ENCODE measurements around the gene HIVEP3. TPM values are rescaled to one million over a fixed set of nuclear protein-coding genes. Genes with fewer than 3 reads are reported as not detected.
"Not testable (repeated sequence)": the region's sequence is repeated elsewhere in the genome, so short reads cannot be mapped to it uniquely, and the experiment has no call there.

The HIVEP3 gene
- polyA plus RNA-seq, 4 donors, result 0.67 to 3.8 (median 1.8) TPM

DNA sequence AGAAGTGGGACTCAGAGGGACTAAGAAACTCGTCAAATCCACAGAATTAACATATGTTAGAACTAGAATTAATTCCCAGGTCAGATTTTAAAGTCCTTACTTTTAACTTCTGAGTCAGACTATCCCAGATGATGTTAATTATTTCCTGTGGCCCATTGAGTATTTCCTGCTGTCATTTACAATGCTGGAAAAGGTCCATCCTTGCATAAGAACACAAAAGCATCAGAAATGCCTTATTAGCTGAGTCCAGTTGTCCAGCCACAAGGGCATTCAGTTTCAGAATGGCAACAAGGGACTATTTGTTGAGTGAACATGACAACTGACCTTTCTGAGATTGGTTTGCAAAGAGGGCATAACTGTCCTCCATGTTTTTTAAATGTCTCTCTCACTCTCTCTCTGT lies 16.5 kb upstream of the HIVEP3 start:
- no peak overlapping the region for H3K4me3 ChIP-seq (ENCODE audit: low read depth in 1 of 3, low read length in 3 of 3)
- H3K9me3 ChIP-seq (ENCODE audit: control insufficient read depth in 2 of 2, insufficient read depth in 1 of 2, low read depth in 1 of 2, low read length in 1 of 2), result no peaks in the 10 kb centered on the region
- H3K27me3 ChIP-seq (ENCODE audit: control insufficient read depth in 3 of 3, insufficient read depth in 3 of 3, low read length in 3 of 3), result no peaks in the 10 kb centered on the region
- no peaks in the 10 kb centered on the region for H3K36me3 ChIP-seq (ENCODE audit: control insufficient read depth in 3 of 3, insufficient read depth in 2 of 3, low read depth in 1 of 3, low read length in 3 of 3)
- DNase-seq (no peak), FAIRE-seq (no peak)
- no peak overlapping the region for H3K27ac ChIP-seq (ENCODE audit: low read depth in 1 of 3, low read length in 2 of 3)
- H3K4me1 ChIP-seq (ENCODE audit: control insufficient read depth in 3 of 3, insufficient read depth in 2 of 3, low read depth in 1 of 3, low read length in 2 of 3), result no peaks in the 10 kb centered on the region
- 45 to 51% (median 50%) methylated on average over 1 of the region's 1 CpG for WGBS, 3 donors

- no peaks in the 10 kb centered on the region for H3K4me1 ChIP-seq (ENCODE audit: control insufficient read depth in 3 of 3, insufficient read depth in 2 of 3, low read depth in 1 of 3, low read length in 2 of 3)
- no peaks in the 10 kb centered on the region for H3K9me3 ChIP-seq (ENCODE audit: control insufficient read depth in 2 of 2, insufficient read depth in 1 of 2, low read depth in 1 of 2, low read length in 1 of 2)
- DNase-seq (no peak), FAIRE-seq (peak; percentile 36)
- no peak overlapping the region for H3K4me3 ChIP-seq (ENCODE audit: low read depth in 1 of 3, low read length in 3 of 3)
- whole genome bisulfite sequencing, 3 donors, result 73 to 91% (median 83%) methylated on average over 1 of the region's 1 CpG
- H3K27ac ChIP-seq (ENCODE audit: low read depth in 1 of 3, low read length in 2 of 3), result no peak overlapping the region
- H3K36me3 ChIP-seq (ENCODE audit: control insufficient read depth in 3 of 3, insufficient read depth in 2 of 3, low read depth in 1 of 3, low read length in 3 of 3), result no peaks in the 10 kb centered on the region
- H3K27me3 ChIP-seq (ENCODE audit: control insufficient read depth in 3 of 3, insufficient read depth in 3 of 3, low read length in 3 of 3), result no peaks in the 10 kb centered on the region
Observed at GRCh38 chr1:41933106-41933505, 14.4 kb upstream of the HIVEP3 start.

DNA sequence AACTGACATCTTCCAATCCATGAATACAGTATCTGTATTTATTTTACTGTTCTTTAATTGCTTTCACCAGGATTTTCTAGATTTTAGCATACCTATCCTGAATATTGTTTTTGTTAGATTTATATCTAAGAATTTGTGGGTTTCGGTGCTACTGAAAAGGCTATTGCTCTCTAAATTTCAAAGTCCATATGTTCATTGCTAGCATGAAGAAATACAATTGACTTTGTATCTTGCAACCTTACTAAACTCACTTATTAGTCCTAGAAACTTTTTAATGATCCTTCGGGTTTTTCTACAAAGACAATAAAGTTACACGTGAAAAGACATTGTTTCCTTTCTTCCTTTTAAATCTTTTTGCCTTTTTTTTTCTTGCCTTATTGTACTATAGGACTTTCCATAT lies 12.9 kb upstream of the HIVEP3 start:
- no peaks in the 10 kb centered on the region for H3K36me3 ChIP-seq (ENCODE audit: control insufficient read depth in 3 of 3, insufficient read depth in 2 of 3, low read depth in 1 of 3, low read length in 3 of 3)
- no peaks in the 10 kb centered on the region for H3K27me3 ChIP-seq (ENCODE audit: control insufficient read depth in 3 of 3, insufficient read depth in 3 of 3, low read length in 3 of 3)
- 28 to 61% (median 53%) methylated on average over 3 of the region's 3 CpGs for WGBS, 3 donors
- H3K4me3 ChIP-seq (ENCODE audit: low read depth in 1 of 3, low read length in 3 of 3), result no peak overlapping the region
- H3K4me1 ChIP-seq (ENCODE audit: control insufficient read depth in 3 of 3, insufficient read depth in 2 of 3, low read depth in 1 of 3, low read length in 2 of 3), result no peaks in the 10 kb centered on the region
- H3K27ac ChIP-seq (ENCODE audit: low read depth in 1 of 3, low read length in 2 of 3), result no peak overlapping the region
- H3K9me3 ChIP-seq (ENCODE audit: control insufficient read depth in 2 of 2, insufficient read depth in 1 of 2, low read depth in 1 of 2, low read length in 1 of 2), result no peaks in the 10 kb centered on the region
- DNase-seq (no peak), FAIRE-seq (no peak)

- FAIRE-seq, result no peak
- DNase-seq, result no peak
- no peaks in the 10 kb centered on the region for H3K4me1 ChIP-seq (ENCODE audit: control insufficient read depth in 3 of 3, insufficient read depth in 2 of 3, low read depth in 1 of 3, low read length in 2 of 3)
- H3K9me3 ChIP-seq (ENCODE audit: control insufficient read depth in 2 of 2, insufficient read depth in 1 of 2, low read depth in 1 of 2, low read length in 1 of 2), result no peaks in the 10 kb centered on the region
- H3K27ac ChIP-seq (ENCODE audit: low read depth in 1 of 3, low read length in 2 of 3), result no peak overlapping the region
- no peaks in the 10 kb centered on the region for H3K27me3 ChIP-seq (ENCODE audit: control insufficient read depth in 3 of 3, insufficient read depth in 3 of 3, low read length in 3 of 3)
- H3K4me3 ChIP-seq (ENCODE audit: low read depth in 1 of 3, low read length in 3 of 3), result no peak overlapping the region
- H3K36me3 ChIP-seq (ENCODE audit: control insufficient read depth in 3 of 3, insufficient read depth in 2 of 3, low read depth in 1 of 3, low read length in 3 of 3), result no peaks in the 10 kb centered on the region
Observed at GRCh38 chr1:41927118-41927517, 8.4 kb upstream of the HIVEP3 start.

GRCh38 chr1:41925712-41926111 lies 7.0 kb upstream of the HIVEP3 start:
- no peaks in the 10 kb centered on the region for H3K36me3 ChIP-seq (ENCODE audit: control insufficient read depth in 3 of 3, insufficient read depth in 2 of 3, low read depth in 1 of 3, low read length in 3 of 3)
- no peaks in the 10 kb centered on the region for H3K9me3 ChIP-seq (ENCODE audit: control insufficient read depth in 2 of 2, insufficient read depth in 1 of 2, low read depth in 1 of 2, low read length in 1 of 2)
- H3K27ac ChIP-seq (ENCODE audit: low read depth in 1 of 3, low read length in 2 of 3), result no peak overlapping the region
- H3K4me1 ChIP-seq (ENCODE audit: control insufficient read depth in 3 of 3, insufficient read depth in 2 of 3, low read depth in 1 of 3, low read length in 2 of 3), result no peaks in the 10 kb centered on the region
- DNase-seq (peak in 1 of 2 donors; percentile 12), FAIRE-seq (no peak)
- H3K27me3 ChIP-seq (ENCODE audit: control insufficient read depth in 3 of 3, insufficient read depth in 3 of 3, low read length in 3 of 3), result no peaks in the 10 kb centered on the region
- H3K4me3 ChIP-seq (ENCODE audit: low read depth in 1 of 3, low read length in 3 of 3), result no peak overlapping the region
- 23 to 48% (median 33%) methylated on average over 1 of the region's 1 CpG for WGBS, 3 donors

DNA sequence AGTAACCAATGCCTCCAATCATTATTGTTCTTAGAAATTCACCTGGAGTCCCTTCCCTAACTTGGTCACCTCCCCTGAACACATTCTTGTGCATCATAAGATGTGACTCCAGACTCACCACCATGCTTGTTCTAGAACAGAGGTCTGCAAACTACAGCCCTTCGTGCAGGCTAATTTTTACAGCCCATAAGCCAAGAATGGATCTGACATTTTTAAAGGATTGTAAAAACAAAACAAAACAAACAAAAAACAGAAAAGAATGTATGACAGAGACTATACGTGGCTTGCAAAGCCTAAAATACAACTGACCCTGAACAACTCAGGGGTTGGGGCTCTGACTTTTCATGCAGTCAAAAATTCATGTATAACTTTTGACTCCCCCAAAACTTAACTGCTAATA lies 6.2 kb upstream of the HIVEP3 start:
- DNase-seq (no peak), FAIRE-seq (no peak)
- H3K27ac ChIP-seq (ENCODE audit: low read depth in 1 of 3, low read length in 2 of 3), result no peak overlapping the region
- peaks cover 0 to 4% (median 0%) of the 10 kb centered on the region in 3 donors for H3K27me3 ChIP-seq (ENCODE audit: control insufficient read depth in 3 of 3, insufficient read depth in 3 of 3, low read length in 3 of 3)
- WGBS, 3 donors, result 58 to 61% (median 58%) methylated on average over 2 of the region's 2 CpGs
- no peaks in the 10 kb centered on the region for H3K9me3 ChIP-seq (ENCODE audit: control insufficient read depth in 2 of 2, insufficient read depth in 1 of 2, low read depth in 1 of 2, low read length in 1 of 2)
- H3K36me3 ChIP-seq (ENCODE audit: control insufficient read depth in 3 of 3, insufficient read depth in 2 of 3, low read depth in 1 of 3, low read length in 3 of 3), result no peaks in the 10 kb centered on the region
- no peak overlapping the region for H3K4me3 ChIP-seq (ENCODE audit: low read depth in 1 of 3, low read length in 3 of 3)
- H3K4me1 ChIP-seq (ENCODE audit: control insufficient read depth in 3 of 3, insufficient read depth in 2 of 3, low read depth in 1 of 3, low read length in 2 of 3), result no peaks in the 10 kb centered on the region

- not testable (repeated sequence) for FAIRE-seq; DNase-seq; H3K36me3 ChIP-seq (ENCODE audit: control insufficient read depth in 3 of 3, insufficient read depth in 2 of 3, low read depth in 1 of 3, low read length in 3 of 3); H3K4me3 ChIP-seq (ENCODE audit: low read depth in 1 of 3, low read length in 3 of 3); H3K27ac ChIP-seq (ENCODE audit: low read depth in 1 of 3, low read length in 2 of 3); H3K4me1 ChIP-seq (ENCODE audit: control insufficient read depth in 3 of 3, insufficient read depth in 2 of 3, low read depth in 1 of 3, low read length in 2 of 3); H3K9me3 ChIP-seq (ENCODE audit: control insufficient read depth in 2 of 2, insufficient read depth in 1 of 2, low read depth in 1 of 2, low read length in 1 of 2)
- peaks cover 0 to 35% (median 0%) of the 10 kb centered on the region in 3 donors for H3K27me3 ChIP-seq (ENCODE audit: control insufficient read depth in 3 of 3, insufficient read depth in 3 of 3, low read length in 3 of 3)
- WGBS, 3 donors, result 95 to 97% (median 96%) methylated on average over 2 of the region's 2 CpGs
Observed at GRCh38 chr1:41921271-41921670, 2.5 kb upstream of the HIVEP3 start.

DNA sequence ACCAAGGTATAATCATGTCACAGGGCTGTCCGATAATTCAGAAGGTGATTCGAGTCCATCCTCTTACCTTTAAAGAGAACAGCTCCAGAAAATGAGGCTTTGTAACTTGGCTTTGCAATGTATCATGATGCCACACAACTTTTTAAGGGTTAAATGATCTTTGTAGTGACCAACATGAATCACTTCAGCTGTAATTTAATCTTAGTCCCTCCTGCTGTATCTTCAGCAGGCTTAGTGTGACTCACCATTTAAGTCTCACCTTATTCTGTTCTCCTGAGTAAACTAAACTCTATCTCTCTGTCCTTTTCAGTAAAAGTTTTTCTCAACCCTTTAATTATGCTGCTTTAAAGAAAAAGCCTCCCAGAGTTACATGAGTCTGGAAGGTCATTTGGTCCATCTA lies 1.9 kb upstream of the HIVEP3 start:
- H3K27ac ChIP-seq (ENCODE audit: low read depth in 1 of 3, low read length in 2 of 3), result no peak overlapping the region
- FAIRE-seq, result no peak
- no peak overlapping the region for H3K4me3 ChIP-seq (ENCODE audit: low read depth in 1 of 3, low read length in 3 of 3)
- no peaks in the 10 kb centered on the region for H3K9me3 ChIP-seq (ENCODE audit: control insufficient read depth in 2 of 2, insufficient read depth in 1 of 2, low read depth in 1 of 2, low read length in 1 of 2)
- 72 to 84% (median 80%) methylated on average over 2 of the region's 2 CpGs for WGBS, 3 donors
- H3K4me1 ChIP-seq (ENCODE audit: control insufficient read depth in 3 of 3, insufficient read depth in 2 of 3, low read depth in 1 of 3, low read length in 2 of 3), result peaks cover 0 to 7% (median 0%) of the 10 kb centered on the region in 3 donors
- H3K27me3 ChIP-seq (ENCODE audit: control insufficient read depth in 3 of 3, insufficient read depth in 3 of 3, low read length in 3 of 3), result peaks cover 0 to 40% (median 0%) of the 10 kb centered on the region in 3 donors
- H3K36me3 ChIP-seq (ENCODE audit: control insufficient read depth in 3 of 3, insufficient read depth in 2 of 3, low read depth in 1 of 3, low read length in 3 of 3), result no peaks in the 10 kb centered on the region
- no peak for DNase-seq

- no peaks in the 10 kb centered on the region for H3K9me3 ChIP-seq (ENCODE audit: control insufficient read depth in 2 of 2, insufficient read depth in 1 of 2, low read depth in 1 of 2, low read length in 1 of 2)
- no peak for FAIRE-seq
- 45 to 67% (median 49%) methylated on average over 18 of the region's 18 CpGs for WGBS, 3 donors
- peak overlapping the region in 1 of 3 donors; percentile 74 for H3K27ac ChIP-seq (ENCODE audit: low read depth in 1 of 3, low read length in 2 of 3)
- H3K4me1 ChIP-seq (ENCODE audit: control insufficient read depth in 3 of 3, insufficient read depth in 2 of 3, low read depth in 1 of 3, low read length in 2 of 3), result peaks cover 0 to 7% (median 0%) of the 10 kb centered on the region in 3 donors
- peak overlapping the region in 1 of 3 donors; percentile 16 for H3K4me3 ChIP-seq (ENCODE audit: low read depth in 1 of 3, low read length in 3 of 3)
- peaks cover 0 to 40% (median 0%) of the 10 kb centered on the region in 3 donors for H3K27me3 ChIP-seq (ENCODE audit: control insufficient read depth in 3 of 3, insufficient read depth in 3 of 3, low read length in 3 of 3)
- DNase-seq, result peak in 1 of 2 donors; percentile 45
- H3K36me3 ChIP-seq (ENCODE audit: control insufficient read depth in 3 of 3, insufficient read depth in 2 of 3, low read depth in 1 of 3, low read length in 3 of 3), result no peaks in the 10 kb centered on the region
Observed at GRCh38 chr1:41919764-41920397, 1.2 kb upstream of the HIVEP3 start.

All from small intestine (tissue), 7 donors.